ENCODE data around the gene NMRK2. TPM values are rescaled to one million over a fixed set of nuclear protein-coding genes. Genes with fewer than 3 reads are reported as not detected.

NMRK2 gene
- total RNA-seq, 1 donor from 2014 or later = 0.65 TPM

- no peak for DNase-seq (ENCODE audit: extremely low spot score, unreplicated experiment)
- no peak for TF ChIP-seq CTCF (conservative IDR thresholded peaks at IDR 0.05)
- peak overlapping the region; percentile 96 for H3K4me3 Mint-ChIP-seq
- peaks cover 3% of the 10 kb centered on the region for H3K27me3 Mint-ChIP-seq
- H3K36me3 Mint-ChIP-seq = peaks cover 31% of the 10 kb centered on the region
- peak overlapping the region; percentile 95 for H3K27ac Mint-ChIP-seq
- H3K9me3 Mint-ChIP-seq = no peaks in the 10 kb centered on the region
- H3K4me1 Mint-ChIP-seq (ENCODE audit: unreplicated experiment) = peaks cover 35% of the 10 kb centered on the region
Observed at GRCh38 chr19:3981736-3982681, 49.1 kb downstream of the NMRK2 start.

DNA sequence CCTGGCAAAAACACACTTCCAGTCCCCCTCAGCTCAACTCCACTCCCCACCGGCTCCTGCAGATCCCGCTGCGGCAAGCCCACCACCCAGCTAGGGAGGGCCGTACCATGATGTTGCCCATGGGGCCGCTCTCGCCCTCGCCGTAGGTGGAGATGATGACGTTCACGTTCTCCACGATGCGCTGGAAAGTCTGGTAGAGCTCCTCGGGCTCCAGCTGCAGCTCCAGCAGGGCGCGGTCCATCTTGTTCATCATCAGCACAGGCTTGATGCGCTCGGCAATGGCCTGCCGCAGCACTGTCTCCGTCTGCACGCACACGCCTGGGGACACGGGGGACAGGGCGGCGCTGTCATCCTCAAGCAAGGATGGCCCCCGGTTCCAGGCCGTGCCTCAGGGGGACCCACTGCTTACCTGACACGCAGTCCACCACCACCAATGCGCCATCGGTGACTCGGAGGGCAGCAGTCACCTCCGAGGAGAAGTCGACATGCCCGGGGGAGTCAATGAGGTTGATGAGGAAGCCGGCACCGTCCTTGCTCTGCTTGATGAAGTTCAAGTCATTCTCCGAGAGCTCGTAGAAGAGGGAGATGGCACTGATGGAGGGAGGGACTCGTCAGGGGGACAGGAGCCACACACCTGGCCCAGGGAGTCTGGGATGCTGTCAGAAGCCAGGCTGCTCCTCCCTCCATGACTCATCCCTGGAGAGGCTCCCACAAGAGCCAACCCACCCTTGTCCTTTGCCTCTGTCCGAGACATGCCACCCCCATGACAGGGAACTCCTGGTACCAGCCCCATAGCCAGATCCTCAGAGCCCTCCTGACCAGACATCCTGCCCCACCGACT, 50.1 kb downstream of the NMRK2 start:
- no peak for DNase-seq (ENCODE audit: extremely low spot score, unreplicated experiment)

DNA sequence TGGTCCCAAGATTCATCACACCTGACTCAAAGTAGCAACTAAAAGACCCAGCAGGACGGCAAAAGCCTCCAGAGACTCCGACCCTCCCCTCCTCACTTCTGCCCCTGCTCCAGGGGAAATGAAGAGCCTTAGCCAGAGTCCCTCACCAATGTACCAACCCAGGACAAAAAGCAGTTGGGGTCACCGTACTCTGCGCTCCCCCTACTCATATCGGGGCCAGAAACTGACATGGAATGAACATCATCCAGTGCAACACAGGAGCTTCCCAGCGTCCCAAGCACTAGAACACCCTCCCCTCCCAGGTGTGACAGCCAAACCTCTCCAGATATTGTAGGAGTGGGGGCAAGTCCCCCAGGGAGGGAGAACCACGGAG, 50.7 kb downstream of the NMRK2 start:
- Mint-ChIP-seq H3K27ac (peak overlapping the region; percentile 95), H3K27me3 (peaks cover 3% of the 10 kb centered on the region), H3K4me1 (ENCODE audit: unreplicated experiment) (peaks cover 35% of the 10 kb centered on the region), H3K36me3 (peaks cover 26% of the 10 kb centered on the region), H3K9me3 (no peaks in the 10 kb centered on the region), H3K4me3 (peak overlapping the region; percentile 96)
- TF ChIP-seq CTCF (conservative IDR thresholded peaks at IDR 0.05) = no peak
- no peak for DNase-seq (ENCODE audit: extremely low spot score, unreplicated experiment)

More for the DNA sequence above, 50.1 kb downstream of the NMRK2 start:
- H3K4me3 Mint-ChIP-seq = peak overlapping the region; percentile 96
- peaks cover 3% of the 10 kb centered on the region for H3K27me3 Mint-ChIP-seq
- no peak for TF ChIP-seq CTCF (conservative IDR thresholded peaks at IDR 0.05)
- H3K4me1 Mint-ChIP-seq (ENCODE audit: unreplicated experiment) = peaks cover 39% of the 10 kb centered on the region
- no peaks in the 10 kb centered on the region for H3K9me3 Mint-ChIP-seq
- H3K36me3 Mint-ChIP-seq = peaks cover 30% of the 10 kb centered on the region
- H3K27ac Mint-ChIP-seq = peak overlapping the region; percentile 95

DNA sequence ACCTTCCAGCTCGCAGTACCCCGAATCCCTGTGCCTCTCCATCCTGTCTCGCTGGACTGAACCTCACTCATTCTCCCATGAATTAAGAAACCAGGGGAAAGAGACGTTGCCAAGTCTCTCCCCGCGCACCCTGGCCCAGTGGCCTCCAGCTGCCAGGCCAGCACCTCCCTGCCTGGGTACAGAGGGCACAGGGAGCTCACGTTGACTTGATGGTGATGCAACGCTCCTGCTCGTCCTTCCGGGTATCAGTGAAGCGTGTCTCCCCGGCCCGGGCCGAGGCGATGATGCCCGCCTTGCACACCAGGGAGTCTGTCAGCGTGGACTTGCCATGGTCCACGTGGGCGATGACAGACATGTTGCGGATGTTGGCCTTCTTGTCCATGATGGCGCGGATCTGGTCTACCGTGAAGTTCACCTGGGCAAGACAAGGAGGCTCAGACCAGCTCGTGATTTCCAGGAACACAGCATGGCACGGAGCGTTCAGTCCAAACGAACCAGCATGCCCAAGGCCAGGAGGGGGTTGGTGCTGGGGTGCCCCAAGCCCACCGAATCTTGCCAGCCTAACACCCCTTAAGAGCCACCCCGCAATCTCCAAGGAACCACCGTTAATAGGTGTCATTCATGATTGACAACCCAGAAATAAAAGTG, 51.2 kb downstream of the NMRK2 start:
- peak overlapping the region; percentile 96 for H3K4me3 Mint-ChIP-seq
- no peak for TF ChIP-seq CTCF (conservative IDR thresholded peaks at IDR 0.05)
- H3K4me1 Mint-ChIP-seq (ENCODE audit: unreplicated experiment) = peaks cover 35% of the 10 kb centered on the region
- DNase-seq (ENCODE audit: extremely low spot score, unreplicated experiment) = no peak
- H3K27me3 Mint-ChIP-seq = peaks cover 3% of the 10 kb centered on the region
- H3K27ac Mint-ChIP-seq = peak overlapping the region; percentile 95
- no peaks in the 10 kb centered on the region for H3K9me3 Mint-ChIP-seq
- H3K36me3 Mint-ChIP-seq = peaks cover 26% of the 10 kb centered on the region

DNA sequence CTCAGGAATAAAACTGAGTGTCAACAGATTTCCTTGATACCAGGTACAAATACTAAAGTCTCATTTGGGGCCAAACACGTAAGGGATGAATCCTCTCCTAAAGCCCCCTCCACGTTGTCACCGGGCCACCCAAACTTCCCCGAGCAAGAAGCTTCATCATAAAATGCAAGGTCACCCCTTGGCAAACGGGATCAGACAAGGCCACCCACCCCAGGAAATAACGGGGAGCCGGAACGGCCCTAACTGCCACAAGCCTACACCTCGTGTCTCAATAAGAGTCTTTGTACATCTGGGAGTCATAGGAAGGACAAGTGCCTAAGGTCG, 51.7 kb downstream of the NMRK2 start:
- no peaks in the 10 kb centered on the region for H3K9me3 Mint-ChIP-seq
- peak overlapping the region; percentile 95 for H3K27ac Mint-ChIP-seq
- peak overlapping the region; percentile 96 for H3K4me3 Mint-ChIP-seq
- peaks cover 3% of the 10 kb centered on the region for H3K27me3 Mint-ChIP-seq
- peaks cover 26% of the 10 kb centered on the region for H3K36me3 Mint-ChIP-seq
- peaks cover 35% of the 10 kb centered on the region for H3K4me1 Mint-ChIP-seq (ENCODE audit: unreplicated experiment)
- no peak for DNase-seq (ENCODE audit: extremely low spot score, unreplicated experiment)
- TF ChIP-seq CTCF (conservative IDR thresholded peaks at IDR 0.05) = no peak

Data from type B pancreatic cell (in vitro differentiated cells).